K562 (cell line): ENCODE results near the gene AK4. TPM values are rescaled to one million over a fixed set of nuclear protein-coding genes. Genes with fewer than 3 reads are reported as not detected.

Source experiments
- ATAC-seq: fragments of 200-7000 bp; cut with Tn5 transposase; 3 replicates; pipeline ENCODE4 v1.9.1; 2020; ENCODE audit warnings: moderate library complexity
- BruUV-seq: library from RNA; stranded (reverse); fragments of 400-500 nt; replicated peaks from 2 replicates; lab custom pipeline; 2021; lab: Mats Ljungman, UMichigan
- CTCF ChIA-PET: fragments of 300-600 bp; formaldehyde crosslinking; extraction: SDS; loops from one replicate; lab custom pipeline; 2021; ENCODE audit warnings: low intra/inter-chr PET ratio; lab: Yijun Ruan, JAX
- POLR2A ChIA-PET: fragments of 300-600, 350-650 bp; sonication (Branson Sonifier 250); formaldehyde crosslinking; extraction: SDS; loops from one replicate; lab custom pipeline; 2021; ENCODE audit warnings: antibody characterized with exemption, inconsistent platforms; lab: Yijun Ruan, JAX
- DNase-seq, 4 experiments: peaks; one replicate each; pipeline versions ENCODE4 v3.0.0 to v3.0.0-alpha.2; 2011 to 2018; ENCODE audit warnings: low spot score in 3 of 4, mixed read lengths in 3 of 4; ENCODE audit errors: extremely low read depth in 1 of 4
- FAIRE-seq: peaks from 2 replicates; lab custom pipeline; 2011; peaks lifted over from hg19 to GRCh38; lab: Jason Lieb, UNC
- H2AFZ ChIP-seq: 2 replicates; pipeline ENCODE4 v1.6.0; 2011; ENCODE audit warnings: low read depth, low read length, control low read depth, inconsistent platforms
- H3K27ac ChIP-seq: fragments of 200-600 bp; 3 replicates; pipeline ENCODE4 v1.8.0; 2011; ENCODE audit warnings: low read depth, mild to moderate bottlenecking, control low read depth, inconsistent platforms, low read length, moderate library complexity, mixed read lengths; ENCODE audit errors: extremely low read depth
- H3K27me3 ChIP-seq, 2 experiments: fragments of 300-600 bp in 1 of 2; 2 replicates in 1 of 2; 3 replicates in 1 of 2; pipeline versions ENCODE4 v1.6.0 to v1.8.0; 2011; ENCODE audit warnings: inconsistent platforms in 2 of 2, low read length in 2 of 2, mild to moderate bottlenecking in 1 of 2, mixed read lengths in 1 of 2, moderate library complexity in 1 of 2; ENCODE audit not compliant: control insufficient read depth in 2 of 2, insufficient read depth in 2 of 2
- H3K36me3 ChIP-seq: fragments of 300-600 bp; 3 replicates; pipeline ENCODE4 v1.8.0; 2011; ENCODE audit warnings: mild to moderate bottlenecking, low read length, inconsistent platforms; ENCODE audit not compliant: control insufficient read depth, insufficient read depth
- H3K4me1 ChIP-seq, 2 experiments: fragments of 200-600 bp in 1 of 2; replicated peaks in 1 of 2; 2 replicates in 1 of 2; 3 replicates in 1 of 2; pipeline versions ENCODE4 v1.5.1 to v1.8.0; 2011; ENCODE audit warnings: inconsistent platforms in 2 of 2, low read length in 2 of 2, mild to moderate bottlenecking in 1 of 2, mixed read lengths in 1 of 2, moderate library complexity in 1 of 2; ENCODE audit not compliant: control insufficient read depth in 2 of 2, insufficient read depth in 2 of 2
- H3K4me2 ChIP-seq: 2 replicates; pipeline ENCODE4 v1.6.1; 2011; ENCODE audit warnings: low read length, control low read depth, inconsistent platforms, mixed read lengths; ENCODE audit not compliant: insufficient read depth
- H3K4me3 ChIP-seq: fragments of 200-600 bp; sonication (generic), shearing (Covaris generic); 2 replicates; pipeline ENCODE4 v1.5.1; 2016; ENCODE audit warnings: control low read depth, inconsistent platforms
- H3K79me2 ChIP-seq: fragments of 200-600 bp; 3 replicates; pipeline ENCODE4 v1.8.0; 2011; ENCODE audit warnings: low read length, inconsistent platforms; ENCODE audit not compliant: control insufficient read depth, insufficient read depth
- H3K9ac ChIP-seq, 2 experiments: 2 replicates each; pipeline versions ENCODE4 v1.6.0 to v1.6.1; 2011; ENCODE audit warnings: low read depth in 2 of 2, low read length in 2 of 2, control low read depth in 1 of 2, inconsistent platforms in 1 of 2, mild to moderate bottlenecking in 1 of 2, mixed read lengths in 1 of 2; ENCODE audit not compliant: insufficient read depth in 1 of 2
- H3K9me1 ChIP-seq: one replicate; pipeline ENCODE4 v1.6.0; 2011; ENCODE audit warnings: inconsistent platforms, mild to moderate bottlenecking, low read length, moderate library complexity; ENCODE audit not compliant: control insufficient read depth, insufficient read depth
- H3K9me3 ChIP-seq: replicated peaks from 2 replicates; pipeline ENCODE4 v1.5.1; 2011; ENCODE audit warnings: low read depth, low read length, inconsistent platforms; ENCODE audit not compliant: control insufficient read depth, insufficient read depth
- H4K20me1 ChIP-seq: replicated peaks from 2 replicates; pipeline ENCODE4 v1.6.1; 2011; ENCODE audit warnings: low read length, inconsistent platforms, mixed read lengths; ENCODE audit not compliant: control insufficient read depth, insufficient read depth
- BRF2 ChIP-seq: IDR thresholded peaks from 3 replicates; pipeline ENCODE4 v1.6.1; 2011; ENCODE audit warnings: borderline replicate concordance, mild to moderate bottlenecking; ENCODE audit not compliant: insufficient read length, insufficient read depth
- E2F3 ChIP-seq: fragments of 250-450 bp; sonication (Bioruptor Pico); IDR thresholded peaks from 2 replicates; pipeline ENCODE4 v1.4.0; 2020; ENCODE audit warnings: mild to moderate bottlenecking
- MTA1 ChIP-seq: fragments of 450-650 bp; IDR thresholded peaks from 2 replicates; pipeline ENCODE4 v1.6.1; 2017; ENCODE audit warnings: borderline replicate concordance
- NFIC ChIP-seq: fragments of 450-650 bp; IDR thresholded peaks from 2 replicates; pipeline ENCODE4 v1.6.1; 2017; ENCODE audit warnings: mild to moderate bottlenecking, inconsistent platforms
- NFIX ChIP-seq: fragments of 250-450 bp; sonication (Bioruptor Pico); IDR thresholded peaks from 2 replicates; pipeline ENCODE4 v1.4.0; 2020; ENCODE audit warnings: low read depth, mild to moderate bottlenecking, moderate library complexity
- SMAD1 ChIP-seq: fragments of 150-350 bp; IDR thresholded peaks from 2 replicates; pipeline ENCODE4 v1.6.1; 2014; ENCODE audit warnings: low read length, low read depth; ENCODE audit not compliant: partially characterized antibody
- ZBTB40 ChIP-seq, 2 experiments: fragments of 450-650 bp in 1 of 2; sonication (generic) in 1 of 2; formaldehyde crosslinking in 1 of 2; IDR thresholded peaks; 2 replicates each; pipeline versions ENCODE4 v1.7.1 to v1.9.0; 2016 to 2022; ENCODE audit warnings: inconsistent platforms in 1 of 2, mild to moderate bottlenecking in 1 of 2, missing genetic modification reagents in 1 of 2
- ZEB2 ChIP-seq: fragments of 450-650 bp; IDR thresholded peaks from 2 replicates; pipeline ENCODE4 v1.6.1; 2016
- ZNF232 ChIP-seq: sonication (generic); formaldehyde crosslinking; IDR thresholded peaks from 2 replicates; pipeline ENCODE4 v1.8.0; 2022; ENCODE audit warnings: mild to moderate bottlenecking, missing genetic modification reagents
- ZSCAN32 ChIP-seq: fragments of 450-650 bp; formaldehyde crosslinking; IDR thresholded peaks from 2 replicates; pipeline ENCODE4 v1.4.0; 2020; ENCODE audit warnings: mild to moderate bottlenecking, moderate library complexity
- WGBS: fragments of 100-300 bp; shearing (Covaris generic); methylation state at CpG from one replicate; pipeline ENCODE4 v1.1.6; 2016; ENCODE audit warnings: low coverage, mixed read lengths; ENCODE audit not compliant: insufficient coverage; ENCODE audit errors: missing lambda C conversion rate; 5-methylcytosine and 5-hydroxymethylcytosine counted together
- in situ Hi-C: fragments of 300-500 bp; cut with MboI; formaldehyde crosslinking; loops from 4 replicates; pipeline ENCODE4 v1.15.0; 2018; ENCODE audit warnings: inconsistent platforms, mixed read lengths
- intact Hi-C: fragments of 100-400 bp; cut with micrococcal nuclease; formaldehyde crosslinking; loops from 2 replicates; pipeline ENCODE4 v1.14.2; 2022
- polyA plus RNA-seq, 8 experiments: library from polyadenylated mRNA; depleted of rRNA in 4 of 8; stranded (reverse) in 5 of 8; unstranded in 3 of 8; fragments of >200 nt; fragmentation: Nextera tagmentation in 2 of 8; fragmentation: Illumina TruSeq in 1 of 8; extraction: Ambion mirVana in 2 of 8; extraction: Trizol in 1 of 8; gene quantifications; 2 replicates each; pipeline versions ENCODE4 v1.2.1 to v1.2.3, GENCODE V29; 2011 to 2014; ENCODE audit warnings: inconsistent platforms in 1 of 8, missing spikeins in 1 of 8
- total RNA-seq, 7 experiments: library from RNA; depleted of rRNA in 6 of 7; stranded (reverse); fragments of >200 nt in 6 of 7; fragmentation: Illumina TruSeq in 2 of 7; extraction: Trizol in 2 of 7; gene quantifications; 2 replicates each; pipeline versions ENCODE4 v1.2.1 to v1.2.3, GENCODE V29; 2011 to 2021; ENCODE audit warnings: low replicate concordance in 1 of 7

Gene AK4
- total and polyA plus RNA-seq, 9 of the 15 experiments (the other 6 are each of a cell fraction or from before 2014, with no cell fraction given): 10.4 to 96.6 (median 21.5) TPM

GRCh38 chr1:65108025-65108642, 39.9 kb upstream of the AK4 start (continued):
- TF ChIP-seq E2F3 (CRISPR knock-in tag): no peak

- in situ Hi-C loops (no loop called here), intact Hi-C loops (no loop called here)
- BruUV-seq: no TSS peak
- ATAC-seq (no peak), DNase-seq (no peak), FAIRE-seq (no peak)
- peaks cover 0 to 6% of the 10 kb centered on the region in 2 experiments; a peak in 2 of 5 replicates for H3K4me1 ChIP-seq
- H3K4me3 ChIP-seq: no peak overlapping the region
- no peaks in the 10 kb centered on the region; the same call in 1 of the 2 replicates for H3K9me3 ChIP-seq
- H3K79me2 ChIP-seq: no peaks in the 10 kb centered on the region
- CTCF ChIA-PET: no interaction called here
- H3K9me1 ChIP-seq: no peaks in the 10 kb centered on the region
- H4K20me1 ChIP-seq: no peaks in the 10 kb centered on the region
- no peak overlapping the region for H3K4me2 ChIP-seq
- POLR2A ChIA-PET: interaction anchor here (0.6 to 1.0 kb wide), 3 partner anchors 26 to 477 kb away, joined by 3 to 5 read pairs (median 4); no protein-coding TSS in a partner anchor
- H2AFZ ChIP-seq: no peak overlapping the region
- H3K36me3 ChIP-seq: no peaks in the 10 kb centered on the region
- no peak for TF ChIP-seq BRF2
- no peak for TF ChIP-seq ZNF232 (CRISPR knock-in tag)
- TF ChIP-seq SMAD1: peak; percentile 27
- TF ChIP-seq MTA1: no peak
- TF ChIP-seq NFIC: peak; percentile 97
- TF ChIP-seq ZBTB40 (IDR thresholded peaks at IDR 0.05): no peak
- no peak for TF ChIP-seq ZBTB40 (CRISPR knock-in tag; IDR thresholded peaks at IDR 0.05)
- TF ChIP-seq ZEB2: no peak
- no peak for TF ChIP-seq ZSCAN32 (CRISPR knock-in tag)
- peak; percentile 67; the same call in 1 of the 2 replicates for TF ChIP-seq NFIX (CRISPR knock-in tag)
- no peak overlapping the region for H3K27ac ChIP-seq
- no peaks in the 10 kb centered on the region; a peak in 2 of 5 replicates for H3K27me3 ChIP-seq
- 26% methylated on average over 4 of the region's 4 CpGs for WGBS
- H3K9ac ChIP-seq: no peak overlapping the region
Observed at GRCh38 chr1:65109487-65109886, 38.5 kb upstream of the AK4 start.
